ENCODE data around the gene WSB1.

WSB1 gene

DNA sequence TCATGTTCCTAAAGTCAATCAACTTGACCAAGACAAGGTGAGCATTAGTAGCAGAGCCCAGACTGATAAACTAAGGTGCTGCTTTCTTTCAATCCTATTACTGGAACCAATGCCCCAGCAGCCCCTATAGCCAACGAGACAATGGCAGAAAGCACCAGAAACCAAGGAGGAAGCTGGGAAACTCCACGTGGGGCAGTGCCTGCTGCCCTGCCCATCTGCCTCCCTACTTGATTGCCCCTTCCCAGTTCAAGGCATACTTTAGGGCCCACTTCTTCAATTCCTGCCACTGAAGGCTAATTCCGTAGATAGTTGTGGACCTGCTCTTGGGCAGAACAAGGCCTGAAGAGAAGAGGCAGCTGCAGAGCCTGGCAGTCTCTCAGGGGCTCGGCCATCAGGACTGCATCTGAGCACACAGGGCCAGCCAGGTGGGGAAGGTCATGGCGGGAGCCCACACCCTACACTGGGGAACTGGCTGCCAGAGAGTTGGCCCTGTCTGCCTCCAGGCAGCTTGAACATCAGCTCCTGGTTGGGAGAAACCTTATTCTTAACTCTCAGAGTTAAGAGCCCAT, 30.9 kb downstream of the WSB1 start:
- Histone ChIP-seq H3K9ac (ENCODE audit: low read length) (no peak overlapping the region), H3K27me3 (ENCODE audit: insufficient read depth, low read length) (no peaks in the 10 kb centered on the region), H3K9me2 (ENCODE audit: low read depth, low read length) (no peaks in the 10 kb centered on the region), H3K4me1 (ENCODE audit: insufficient read depth, low read length, severe bottlenecking) (peaks cover 7% of the 10 kb centered on the region), H3K79me2 (ENCODE audit: insufficient read depth, low read length) (no peaks in the 10 kb centered on the region), H3K36me3 (ENCODE audit: insufficient read depth, low read length) (no peaks in the 10 kb centered on the region), H2AFZ (ENCODE audit: low read length) (no peak overlapping the region), H4K20me1 (ENCODE audit: insufficient read depth, low read length) (no peaks in the 10 kb centered on the region), H3K9me3 (ENCODE audit: low read length) (no peaks in the 10 kb centered on the region), H3K4me2 (ENCODE audit: low read length) (no peak overlapping the region), H3F3A (ENCODE audit: insufficient read depth, low read length) (no peaks in the 10 kb centered on the region), H3K4me3 (ENCODE audit: low read depth, low read length, poor library complexity, severe bottlenecking) (no peak overlapping the region), H3K27ac (ENCODE audit: low read depth, low read length, poor library complexity, severe bottlenecking) (no peak overlapping the region)
- TF ChIP-seq CTCF (IDR thresholded peaks at IDR 0.05; ENCODE audit: low read length) (no peak), EZH2 (IDR thresholded peaks at IDR 0.05; ENCODE audit: borderline replicate concordance, low read length) (no peak)

DNA sequence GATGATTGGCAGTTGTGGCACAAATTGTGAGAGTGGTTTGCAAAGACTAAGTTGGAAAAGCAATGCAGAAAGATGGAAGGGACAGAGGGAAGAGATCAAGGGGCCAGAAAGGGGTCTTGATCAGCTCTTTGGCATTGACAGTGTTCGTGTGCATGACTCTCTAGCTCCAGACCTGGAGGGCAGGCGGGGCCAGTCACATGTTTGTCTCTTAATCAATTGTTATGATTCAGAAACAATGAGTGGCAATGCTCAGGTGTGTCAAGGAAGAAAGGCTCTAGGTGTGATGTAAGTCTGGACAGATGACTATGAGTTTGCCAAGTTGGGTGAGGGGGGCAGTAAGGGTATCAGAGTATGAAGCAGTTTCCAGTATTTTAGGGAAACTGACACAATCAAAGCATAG, 32.1 kb downstream of the WSB1 start:
- no peaks in the 10 kb centered on the region for H3K9me2 ChIP-seq (ENCODE audit: low read depth, low read length)
- no peak overlapping the region for H3K27ac ChIP-seq (ENCODE audit: low read depth, low read length, poor library complexity, severe bottlenecking)
- H4K20me1 ChIP-seq (ENCODE audit: insufficient read depth, low read length), result no peaks in the 10 kb centered on the region
- no peak overlapping the region for H3K4me2 ChIP-seq (ENCODE audit: low read length)
- no peaks in the 10 kb centered on the region for H3K79me2 ChIP-seq (ENCODE audit: insufficient read depth, low read length)
- TF ChIP-seq CTCF (IDR thresholded peaks at IDR 0.05; ENCODE audit: low read length) (no peak), EZH2 (IDR thresholded peaks at IDR 0.05; ENCODE audit: borderline replicate concordance, low read length) (no peak)
- peaks cover 7% of the 10 kb centered on the region for H3K4me1 ChIP-seq (ENCODE audit: insufficient read depth, low read length, severe bottlenecking)
- no peaks in the 10 kb centered on the region for H3K9me3 ChIP-seq (ENCODE audit: low read length)
- no peak overlapping the region for H2AFZ ChIP-seq (ENCODE audit: low read length)
- H3K36me3 ChIP-seq (ENCODE audit: insufficient read depth, low read length), result no peaks in the 10 kb centered on the region
- H3K4me3 ChIP-seq (ENCODE audit: low read depth, low read length, poor library complexity, severe bottlenecking), result no peak overlapping the region
- no peaks in the 10 kb centered on the region for H3F3A ChIP-seq (ENCODE audit: insufficient read depth, low read length)
- no peak overlapping the region for H3K9ac ChIP-seq (ENCODE audit: low read length)
- H3K27me3 ChIP-seq (ENCODE audit: insufficient read depth, low read length), result no peaks in the 10 kb centered on the region

GRCh38 chr17:27326585-27326984, 32.7 kb downstream of the WSB1 start:
- no peak overlapping the region for H3K4me2 ChIP-seq (ENCODE audit: low read length)
- H3K4me3 ChIP-seq (ENCODE audit: low read depth, low read length, poor library complexity, severe bottlenecking), result no peak overlapping the region
- H2AFZ ChIP-seq (ENCODE audit: low read length), result no peak overlapping the region
- H3K36me3 ChIP-seq (ENCODE audit: insufficient read depth, low read length), result no peaks in the 10 kb centered on the region
- TF ChIP-seq EZH2 (IDR thresholded peaks at IDR 0.05; ENCODE audit: borderline replicate concordance, low read length) (no peak), CTCF (IDR thresholded peaks at IDR 0.05; ENCODE audit: low read length) (no peak)
- peaks cover 7% of the 10 kb centered on the region for H3K4me1 ChIP-seq (ENCODE audit: insufficient read depth, low read length, severe bottlenecking)
- no peaks in the 10 kb centered on the region for H3K79me2 ChIP-seq (ENCODE audit: insufficient read depth, low read length)
- no peaks in the 10 kb centered on the region for H3F3A ChIP-seq (ENCODE audit: insufficient read depth, low read length)
- H3K9me3 ChIP-seq (ENCODE audit: low read length), result no peaks in the 10 kb centered on the region
- no peaks in the 10 kb centered on the region for H3K9me2 ChIP-seq (ENCODE audit: low read depth, low read length)
- H3K9ac ChIP-seq (ENCODE audit: low read length), result no peak overlapping the region
- H3K27me3 ChIP-seq (ENCODE audit: insufficient read depth, low read length), result no peaks in the 10 kb centered on the region
- no peaks in the 10 kb centered on the region for H4K20me1 ChIP-seq (ENCODE audit: insufficient read depth, low read length)
- no peak overlapping the region for H3K27ac ChIP-seq (ENCODE audit: low read depth, low read length, poor library complexity, severe bottlenecking)
